ENCODE results near the gene AVEN.
"Not testable (repeated sequence)": the region's sequence is repeated elsewhere in the genome, so short reads cannot be mapped to it uniquely, and the experiment has no call there.

Gene AVEN

DNA sequence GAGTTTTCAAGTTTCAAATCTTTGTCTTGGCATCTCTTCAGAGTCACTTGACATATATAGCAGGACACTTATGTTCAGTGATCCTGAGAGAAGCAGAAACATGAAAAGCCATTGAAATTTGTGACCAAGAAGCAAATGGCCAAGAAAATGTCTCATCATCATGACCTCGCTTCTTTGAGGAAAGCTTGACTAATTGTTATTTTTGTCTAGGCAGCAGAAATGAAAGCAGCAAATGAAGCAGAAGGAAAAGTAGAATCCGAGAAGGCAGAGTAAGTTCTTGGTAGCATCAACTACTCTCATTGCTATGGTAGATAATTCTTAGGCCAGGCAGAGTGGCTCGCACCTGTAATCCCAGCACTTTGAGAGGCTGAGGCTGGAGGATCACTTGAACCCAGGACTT is 198.4 kb downstream of the AVEN start:
- DNase-seq: no peak

DNA sequence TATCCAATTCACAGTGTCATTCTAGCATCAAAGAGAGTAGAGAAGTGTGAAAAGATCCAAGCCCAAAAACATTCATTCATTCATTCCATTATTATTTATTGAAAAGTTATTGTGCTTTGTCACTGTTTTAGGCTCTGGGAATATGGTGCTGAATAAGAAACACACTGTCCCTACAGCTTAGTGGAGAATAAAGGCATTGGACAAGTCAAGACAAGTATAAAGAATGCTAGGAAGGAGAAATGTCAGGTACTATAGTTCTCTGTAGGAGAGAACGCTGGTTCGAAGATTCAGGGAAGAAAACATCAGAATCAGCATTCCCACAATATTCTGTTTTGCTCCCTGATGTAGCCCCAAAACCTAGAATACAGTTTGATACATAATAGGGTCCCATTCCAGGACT is 199.5 kb downstream of the AVEN start:
- no peak for DNase-seq

GRCh38 chr15:33837294-33837693 is 201.7 kb downstream of the AVEN start:
- DNase-seq: no peak

- no peak for DNase-seq
Measured at GRCh38 chr15:33834892-33835743, 203.9 kb downstream of the AVEN start.

DNA sequence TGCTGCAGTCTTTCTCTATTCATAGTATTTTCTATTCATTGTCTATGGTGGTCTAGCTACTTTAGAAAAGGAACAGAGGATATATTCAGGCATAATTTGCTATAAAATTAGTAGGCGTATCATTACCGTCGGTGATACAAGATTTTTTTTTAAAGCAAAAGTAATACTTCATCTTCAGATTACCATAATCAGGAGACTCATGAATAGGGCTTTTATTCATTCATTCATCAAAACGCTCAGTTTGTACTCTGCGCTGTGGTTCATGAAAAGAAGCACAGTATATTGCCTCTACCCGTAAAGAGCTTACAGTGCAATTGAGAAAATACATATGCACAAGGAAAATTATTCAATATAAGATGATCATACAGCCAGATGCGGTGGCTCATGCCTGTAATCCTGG is 207.4 kb downstream of the AVEN start:
- no peak for DNase-seq

DNA sequence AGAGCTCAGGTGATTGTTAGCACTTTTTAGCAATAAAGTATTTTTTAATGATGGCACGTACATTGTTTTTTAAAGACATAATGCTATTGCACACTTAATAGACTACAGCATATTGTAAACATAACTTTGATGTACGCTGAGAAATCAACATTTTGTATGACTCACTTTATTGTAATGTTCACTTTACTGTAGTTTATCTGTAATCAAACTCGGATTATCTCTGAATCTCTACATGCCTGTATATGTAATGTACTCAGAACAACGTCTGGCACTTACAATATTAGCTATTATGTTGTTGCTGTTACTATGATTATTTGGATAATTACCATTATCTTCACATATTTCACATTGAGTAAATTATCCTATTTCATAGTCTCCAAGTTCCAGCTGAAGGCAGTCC is 208.7 kb downstream of the AVEN start:
- DNase-seq: no peak

DNA sequence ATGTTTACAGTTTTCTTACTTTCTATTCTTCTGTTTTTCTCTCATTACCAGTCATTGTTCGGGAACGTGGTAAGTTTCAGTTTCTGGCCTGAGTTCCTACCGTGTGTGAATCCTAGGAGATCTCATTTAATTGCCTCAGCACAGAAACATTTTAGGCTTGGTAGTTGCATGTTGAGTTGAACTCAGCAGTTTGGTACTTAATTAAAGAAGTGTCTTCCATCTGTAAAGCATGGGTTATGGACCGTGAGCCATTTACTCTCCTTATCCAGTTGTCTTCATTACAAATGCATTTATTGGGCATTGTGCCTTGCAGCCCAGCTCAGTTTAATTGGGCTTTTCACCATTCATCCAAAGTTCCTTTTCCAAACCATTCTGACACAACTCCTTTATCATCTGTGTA is 212.8 kb downstream of the AVEN start:
- DNase-seq: no peak

DNA sequence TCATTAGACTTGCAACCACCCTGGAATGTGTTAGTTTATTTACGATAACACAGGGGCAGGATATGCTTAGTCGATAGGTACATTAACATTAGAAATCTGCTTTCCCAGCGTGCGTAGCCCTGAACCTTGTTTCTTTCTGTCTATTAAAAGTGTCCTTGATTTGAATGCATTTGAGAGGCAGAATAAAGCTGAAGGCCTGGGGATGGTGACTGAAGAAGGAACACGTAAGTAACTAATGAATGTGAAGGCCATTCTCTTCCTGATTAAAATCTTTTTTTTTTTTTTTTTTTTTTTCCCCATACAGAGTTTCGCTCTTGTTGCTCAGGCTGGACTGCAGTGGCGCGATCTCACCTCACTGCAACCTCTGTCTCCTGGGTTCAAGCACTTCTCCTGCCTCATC is 213.6 kb downstream of the AVEN start:
- no peak for DNase-seq

DNA sequence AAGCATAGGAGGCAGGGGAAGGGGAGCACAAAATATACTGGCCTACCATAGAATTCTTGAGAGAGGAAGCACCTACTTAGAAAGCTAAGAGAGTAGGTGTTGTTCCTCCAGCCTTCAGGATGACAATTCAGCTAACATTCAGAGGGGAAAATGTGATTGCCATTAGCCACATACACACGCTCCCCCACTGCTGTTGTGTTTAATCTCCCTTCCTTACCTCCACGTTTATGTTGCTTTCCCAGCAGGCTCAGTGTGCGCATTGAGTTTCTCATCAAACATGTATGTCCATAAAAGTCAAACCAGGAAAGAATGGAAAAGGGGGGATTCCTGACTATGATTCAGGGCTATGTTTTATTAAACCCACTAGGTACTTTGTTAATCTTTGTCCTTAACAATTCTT is 215.9 kb downstream of the AVEN start:
- DNase-seq: no peak

DNA sequence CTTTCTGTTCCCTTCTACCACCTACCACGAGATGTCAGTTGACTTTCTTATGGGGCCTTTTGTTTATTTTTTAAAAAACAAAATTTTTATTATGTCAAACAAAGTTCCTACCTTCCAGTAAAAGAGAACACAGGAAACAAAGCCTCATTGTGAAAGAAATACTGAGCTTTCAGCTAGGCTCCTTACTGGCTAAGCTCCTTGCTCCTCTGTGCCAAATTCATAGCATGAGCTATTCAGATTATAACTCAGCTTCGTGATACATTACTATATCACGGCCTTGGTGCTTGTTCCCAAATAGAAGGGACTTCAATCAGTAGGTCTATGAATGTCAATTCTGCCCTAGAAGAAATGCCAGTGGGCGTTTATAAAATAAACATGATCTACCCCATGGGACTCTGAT is 216.5 kb downstream of the AVEN start:
- DNase-seq: no peak

DNA sequence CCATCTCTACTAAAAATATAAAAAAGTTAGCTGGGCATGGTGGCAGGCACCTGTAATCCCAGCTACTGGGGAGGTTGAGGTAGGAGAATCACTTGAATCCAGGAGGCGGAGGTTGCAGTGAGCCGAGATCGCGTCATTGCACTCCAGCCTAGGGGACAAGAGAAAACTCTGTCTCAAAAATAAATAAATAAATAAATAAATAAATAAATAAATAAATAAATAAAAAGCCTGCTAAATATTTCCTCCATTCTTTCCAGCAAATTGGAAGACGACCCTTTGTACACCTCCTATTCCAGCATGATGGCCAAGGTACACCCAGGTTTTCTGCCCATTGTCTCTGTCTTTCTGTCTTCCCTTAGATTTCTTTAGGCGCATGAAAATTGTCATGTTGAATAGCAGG is 219.5 kb downstream of the AVEN start:
- not testable (repeated sequence) for DNase-seq
